Thymus (tissue), 11 donors: ENCODE data around the gene DIP2B. TPM values are rescaled to one million over a fixed set of nuclear protein-coding genes. Genes with fewer than 3 reads are reported as not detected.
A peak's percentile ranks its signal among the peaks of the same experiment; 100 is the strongest.
"Not testable (repeated sequence)": the region's sequence is repeated elsewhere in the genome, so short reads cannot be mapped to it uniquely, and the experiment has no call there.

Experiments
- DNase-seq, 9 donors: peaks; one replicate each; pipeline ENCODE4 v3.0.0-alpha.2; 2013; ENCODE audit warnings: low spot score in 9 of 9, low read depth in 6 of 9, missing footprints in 1 of 9
- H3K27ac ChIP-seq, 2 donors: one replicate each; pipeline ENCODE4 v1.5.1; 2013; ENCODE audit warnings: control low read depth in 1 of 2, low read depth in 1 of 2, low read length in 1 of 2, mild to moderate bottlenecking in 1 of 2, moderate library complexity in 1 of 2
- H3K27me3 ChIP-seq, 2 donors: one replicate each; pipeline ENCODE4 v1.5.1; 2013; ENCODE audit warnings: low read length in 1 of 2; ENCODE audit not compliant: control insufficient read depth in 2 of 2, insufficient read depth in 1 of 2
- H3K36me3 ChIP-seq, 2 donors: one replicate each; pipeline ENCODE4 v1.5.1; 2013; ENCODE audit warnings: low read length in 1 of 2, mild to moderate bottlenecking in 1 of 2, moderate library complexity in 1 of 2; ENCODE audit not compliant: control insufficient read depth in 2 of 2, insufficient read depth in 2 of 2
- H3K4me1 ChIP-seq, 2 donors: one replicate each; pipeline ENCODE4 v1.5.1; 2013; ENCODE audit warnings: low read length in 2 of 2; ENCODE audit not compliant: control insufficient read depth in 2 of 2, insufficient read depth in 2 of 2
- H3K4me3 ChIP-seq, 2 donors: one replicate each; pipeline ENCODE4 v1.5.1; 2013; ENCODE audit warnings: low read length in 2 of 2, control low read depth in 1 of 2, mild to moderate bottlenecking in 1 of 2
- H3K9me3 ChIP-seq, 2 donors: one replicate each; pipeline ENCODE4 v1.5.1; 2013; ENCODE audit warnings: low read length in 1 of 2, mild to moderate bottlenecking in 1 of 2; ENCODE audit not compliant: control insufficient read depth in 2 of 2, insufficient read depth in 1 of 2
- WGBS: extraction: QIAGEN DNeasy Blood & Tissue Kit; methylation state at CpG from one replicate; pipeline ENCODE4 v1.1.7; 2013; 5-methylcytosine and 5-hydroxymethylcytosine counted together
- polyA plus RNA-seq: library from polyadenylated mRNA; stranded (reverse); fragments of 200-250 nt; gene quantifications from one replicate; pipeline ENCODE4 v1.2.3, GENCODE V29; 2013
- total RNA-seq: library from RNA; stranded (reverse); fragments of 120-200 nt; gene quantifications from one replicate; pipeline ENCODE4 v1.2.4, GENCODE V29; 2013
- donor health status: healthy.

DIP2B gene
- total and polyA plus RNA-seq, 2 donors = 8.9 to 12.7 TPM

GRCh38 chr12:50541139-50541538 lies 36.4 kb downstream of the DIP2B start:
- Histone ChIP-seq H3K4me3 (no peak overlapping the region), H3K27me3 (no peaks in the 10 kb centered on the region), H3K27ac (no peak overlapping the region), H3K9me3 (no peaks in the 10 kb centered on the region), H3K4me1 (no peaks in the 10 kb centered on the region), H3K36me3 (no peaks in the 10 kb centered on the region)
- no peak for DNase-seq

- H3K27me3 ChIP-seq = no peaks in the 10 kb centered on the region
- no peak for DNase-seq
- no peaks in the 10 kb centered on the region for H3K36me3 ChIP-seq
- WGBS = 93% methylated on average over 1 of the region's 1 CpG
- H3K27ac ChIP-seq = peak overlapping the region in 1 of 2 donors; percentile 21
- H3K9me3 ChIP-seq = no peaks in the 10 kb centered on the region
- H3K4me3 ChIP-seq = no peak overlapping the region
- no peaks in the 10 kb centered on the region for H3K4me1 ChIP-seq
Measured at GRCh38 chr12:50542448-50542847, 37.7 kb downstream of the DIP2B start.

- H3K36me3 ChIP-seq, H3K27me3 ChIP-seq, H3K4me3 ChIP-seq, H3K4me1 ChIP-seq, H3K9me3 ChIP-seq, DNase-seq: not testable (repeated sequence)
- WGBS = 98% methylated on average over 11 of the region's 11 CpGs
- H3K27ac ChIP-seq = peak overlapping the region; percentile 5 to 21
Measured at GRCh38 chr12:50543188-50543587, 38.4 kb downstream of the DIP2B start.

GRCh38 chr12:50545213-50545612 lies 40.4 kb downstream of the DIP2B start:
- Histone ChIP-seq H3K27me3 (no peaks in the 10 kb centered on the region), H3K4me3 (no peak overlapping the region), H3K36me3 (no peaks in the 10 kb centered on the region), H3K9me3 (no peaks in the 10 kb centered on the region), H3K27ac (no peak overlapping the region), H3K4me1 (no peaks in the 10 kb centered on the region)
- DNase-seq = no peak
- 94% methylated on average over 5 of the region's 5 CpGs for WGBS

- H3K9me3 ChIP-seq = no peaks in the 10 kb centered on the region
- WGBS = 96% methylated on average over 5 of the region's 5 CpGs
- no peaks in the 10 kb centered on the region for H3K27me3 ChIP-seq
- H3K4me1 ChIP-seq = no peaks in the 10 kb centered on the region
- no peak for DNase-seq
- H3K4me3 ChIP-seq = no peak overlapping the region
- no peaks in the 10 kb centered on the region for H3K36me3 ChIP-seq
- H3K27ac ChIP-seq = no peak overlapping the region
Measured at GRCh38 chr12:50545786-50546185, 41.0 kb downstream of the DIP2B start.

- WGBS = 95% methylated on average over 6 of the region's 6 CpGs
- Histone ChIP-seq H3K4me3 (no peak overlapping the region), H3K4me1 (no peaks in the 10 kb centered on the region), H3K9me3 (no peaks in the 10 kb centered on the region), H3K27me3 (no peaks in the 10 kb centered on the region), H3K27ac (no peak overlapping the region), H3K36me3 (no peaks in the 10 kb centered on the region)
- no peak for DNase-seq
Measured at GRCh38 chr12:50546441-50547318, 41.9 kb downstream of the DIP2B start.

- Histone ChIP-seq H3K4me3 (no peak overlapping the region), H3K27me3 (no peaks in the 10 kb centered on the region), H3K27ac (no peak overlapping the region), H3K4me1 (no peaks in the 10 kb centered on the region), H3K9me3 (no peaks in the 10 kb centered on the region), H3K36me3 (no peaks in the 10 kb centered on the region)
- DNase-seq = no peak
- 97% methylated on average over 2 of the region's 2 CpGs for WGBS
Measured at GRCh38 chr12:50547742-50548141, 43.0 kb downstream of the DIP2B start.

- over 99% methylated on average over 4 of the region's 4 CpGs for whole genome bisulfite sequencing
Measured at GRCh38 chr12:50549885-50550284, 45.1 kb downstream of the DIP2B start.

GRCh38 chr12:50550530-50551223 lies 45.9 kb downstream of the DIP2B start:
- DNase-seq = no peak
- 97% methylated on average over 9 of the region's 9 CpGs for WGBS
- H3K4me1 ChIP-seq = peaks cover 0 to 10% of the 10 kb centered on the region in 2 donors

More at GRCh38 chr12:50549885-50550284, 45.1 kb downstream of the DIP2B start:
- no peaks in the 10 kb centered on the region for H3K9me3 ChIP-seq
- H3K27me3 ChIP-seq = no peaks in the 10 kb centered on the region
- no peak overlapping the region for H3K4me3 ChIP-seq
- DNase-seq = no peak
- peaks cover 0 to 5% of the 10 kb centered on the region in 2 donors for H3K36me3 ChIP-seq
- no peak overlapping the region for H3K27ac ChIP-seq
- H3K4me1 ChIP-seq = peaks cover 0 to 3% of the 10 kb centered on the region in 2 donors

More at GRCh38 chr12:50550530-50551223, 45.9 kb downstream of the DIP2B start:
- H3K36me3 ChIP-seq = peaks cover 0 to 5% of the 10 kb centered on the region in 2 donors
- no peaks in the 10 kb centered on the region for H3K27me3 ChIP-seq
- no peak overlapping the region for H3K27ac ChIP-seq
- H3K9me3 ChIP-seq = no peaks in the 10 kb centered on the region
- no peak overlapping the region for H3K4me3 ChIP-seq
